IPS-NIHi11 (cell line): ENCODE results near the gene SCAND1.
"Not testable (repeated sequence)": the region's sequence is repeated elsewhere in the genome, so short reads cannot be mapped to it uniquely, and the experiment has no call there.

ENCODE experiments used
- DNase-seq: peaks from one replicate; pipeline ENCODE4 v3.0.0; 2012; ENCODE audit warnings: mixed read lengths, low spot score

The SCAND1 gene

DNA sequence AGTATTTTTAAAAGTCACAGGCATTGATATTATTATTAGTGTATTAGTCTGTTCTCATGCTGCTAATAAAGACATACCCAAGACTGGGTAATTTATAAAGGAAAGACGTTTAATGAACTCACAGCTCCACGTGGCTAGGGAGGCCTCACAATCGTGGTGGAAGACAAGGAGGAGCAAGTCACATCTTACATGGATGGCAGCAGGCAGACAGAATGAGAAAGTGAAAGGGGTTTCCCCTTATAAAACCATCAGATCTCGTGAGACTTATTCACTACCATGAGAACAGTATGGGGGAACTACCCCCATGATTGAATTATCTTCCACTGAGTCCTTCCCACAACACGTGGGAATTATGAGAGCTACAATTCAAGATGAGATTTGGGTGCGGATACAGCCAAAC, 5.0 kb upstream of the SCAND1 start:
- DNase-seq, result not testable (repeated sequence)

DNA sequence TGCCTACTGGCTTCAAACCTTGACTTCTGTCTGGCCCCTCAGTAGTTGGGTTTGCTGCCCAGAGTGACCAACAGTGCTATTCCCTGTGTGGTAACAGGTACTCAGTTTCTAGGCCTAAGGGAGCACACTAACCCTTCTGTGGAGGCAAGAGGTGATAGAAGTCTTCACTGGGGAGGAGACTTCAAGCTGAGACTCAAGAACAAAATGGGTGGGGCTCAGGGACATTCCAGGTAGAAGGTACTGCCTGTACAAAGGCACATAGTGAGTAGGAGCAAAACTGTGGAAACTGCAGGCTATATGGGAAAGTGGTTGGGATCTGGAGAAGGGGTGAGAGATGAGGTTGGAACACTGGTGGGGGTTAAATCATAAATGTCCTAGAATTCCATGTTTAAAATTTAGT, 2.3 kb upstream of the SCAND1 start:
- DNase-seq, result no peak

DNA sequence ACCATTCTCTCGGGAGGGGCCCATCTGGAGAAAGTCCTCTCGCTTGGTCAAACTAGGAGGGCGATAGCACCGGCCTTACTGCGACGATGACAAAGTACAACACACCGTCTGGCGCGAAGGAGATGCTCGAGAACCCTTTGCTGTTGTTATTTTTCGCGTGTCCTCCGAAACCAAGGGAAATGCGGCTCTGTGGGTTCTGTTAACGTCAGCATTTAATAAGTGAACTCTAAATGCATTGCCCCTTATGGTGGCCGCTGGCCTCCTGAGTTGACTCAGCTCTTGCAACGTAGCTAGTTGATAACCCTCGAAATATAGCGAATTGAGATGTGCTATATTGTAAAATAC, 577 bp upstream of the SCAND1 start:
- DNase-seq, result no peak

DNA sequence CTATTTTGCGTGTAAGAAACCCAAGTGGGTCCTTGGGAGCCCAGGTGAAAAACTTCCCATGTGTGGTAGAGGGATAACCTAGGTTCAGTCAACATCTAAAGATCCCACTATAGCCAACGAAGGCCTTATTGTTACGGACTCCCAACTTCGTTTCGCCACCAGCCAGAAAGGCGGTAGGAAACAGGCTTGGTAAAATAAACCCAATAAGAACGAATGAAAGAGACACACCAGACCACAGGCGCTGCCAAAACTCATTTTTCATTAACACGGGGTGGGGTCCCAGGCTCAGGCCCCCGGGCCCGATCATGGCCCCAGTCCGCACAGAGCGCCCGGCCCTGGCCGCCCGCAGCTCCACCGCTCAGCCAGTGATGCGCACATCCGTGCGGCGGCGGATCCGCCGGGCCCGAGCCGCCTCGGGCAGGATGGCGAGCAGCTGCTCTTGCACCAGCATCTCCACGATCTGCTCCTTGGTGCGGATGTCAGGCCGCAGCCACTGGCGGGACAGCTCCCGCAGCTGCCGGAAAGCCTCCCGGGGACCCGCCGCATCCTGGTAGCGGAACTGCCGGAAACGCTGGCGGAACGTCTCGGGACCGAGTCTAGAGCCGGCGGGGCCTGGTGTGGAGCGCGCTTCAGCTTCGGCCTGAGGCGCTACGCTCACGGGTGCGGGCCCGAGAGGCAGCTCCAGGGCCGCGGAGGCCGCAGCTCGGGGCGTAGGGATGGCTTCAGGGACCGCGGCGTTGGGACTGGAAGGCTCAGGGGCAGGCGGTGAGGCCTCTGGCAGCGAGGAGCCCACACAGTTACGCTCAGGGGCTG, 709 bp downstream of the SCAND1 start:
- peak; percentile 42 for DNase-seq

DNA sequence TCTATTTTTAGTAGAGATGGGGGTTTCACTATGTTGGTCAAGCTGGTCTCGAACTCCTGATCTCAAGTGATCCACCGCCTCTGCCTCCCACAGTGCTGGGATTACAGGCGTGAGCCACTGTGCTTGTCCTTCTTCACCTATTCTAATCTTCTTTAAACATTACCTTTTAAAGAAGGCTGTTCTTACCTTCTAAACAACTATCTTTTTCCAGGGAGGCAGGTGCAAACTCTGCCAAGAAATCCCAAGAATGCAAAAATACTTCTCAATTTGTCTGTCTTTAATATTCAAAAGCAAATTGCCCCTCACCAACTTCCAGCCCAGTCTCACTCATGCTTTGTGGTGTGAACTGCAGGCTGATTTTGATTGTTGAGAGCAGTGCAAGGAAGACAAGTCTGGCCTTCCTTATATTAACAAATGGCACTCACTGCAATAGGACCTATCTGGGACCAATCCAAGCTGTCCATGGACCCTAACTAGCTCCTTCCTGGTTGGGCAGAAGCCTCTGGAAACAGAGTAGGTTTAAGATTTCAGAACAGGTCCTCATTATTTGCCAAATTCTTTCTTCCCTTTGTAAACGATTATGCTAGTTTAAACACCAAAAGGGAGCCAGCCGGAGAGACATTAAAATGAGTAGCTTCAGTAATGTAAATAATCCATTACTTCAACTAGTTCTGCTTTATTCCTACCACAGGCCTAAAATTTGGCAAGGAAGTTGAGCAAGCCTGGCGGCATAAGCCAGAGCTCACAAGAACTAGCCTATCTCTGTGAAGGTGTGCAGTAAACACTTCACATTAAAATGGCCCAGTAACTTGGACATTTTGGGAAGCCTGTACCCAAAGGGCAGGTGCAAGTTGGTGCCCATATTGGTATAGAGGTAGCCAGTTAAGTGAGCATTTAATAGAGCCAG, 1.6 kb downstream of the SCAND1 start:
- no peak for DNase-seq

DNA sequence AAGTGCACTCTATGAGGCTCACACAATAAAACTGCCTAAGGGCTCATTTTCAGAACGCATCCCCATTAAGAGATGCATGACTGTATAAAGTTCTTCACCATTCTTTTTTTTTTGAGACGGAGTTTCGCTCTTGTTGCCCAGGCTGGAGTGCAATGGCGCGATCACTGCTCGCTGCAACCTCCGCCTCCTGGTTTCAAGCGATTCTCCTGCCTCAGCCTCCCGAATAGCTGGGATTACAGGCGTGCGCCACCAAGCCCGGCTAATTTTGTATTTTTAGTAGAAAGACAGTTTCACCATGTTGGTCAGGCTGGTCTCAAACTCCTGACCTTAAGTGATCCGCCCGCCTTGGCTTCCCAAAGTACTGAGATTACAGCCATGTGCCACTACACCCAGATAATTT, 2.2 kb downstream of the SCAND1 start:
- not testable (repeated sequence) for DNase-seq

DNA sequence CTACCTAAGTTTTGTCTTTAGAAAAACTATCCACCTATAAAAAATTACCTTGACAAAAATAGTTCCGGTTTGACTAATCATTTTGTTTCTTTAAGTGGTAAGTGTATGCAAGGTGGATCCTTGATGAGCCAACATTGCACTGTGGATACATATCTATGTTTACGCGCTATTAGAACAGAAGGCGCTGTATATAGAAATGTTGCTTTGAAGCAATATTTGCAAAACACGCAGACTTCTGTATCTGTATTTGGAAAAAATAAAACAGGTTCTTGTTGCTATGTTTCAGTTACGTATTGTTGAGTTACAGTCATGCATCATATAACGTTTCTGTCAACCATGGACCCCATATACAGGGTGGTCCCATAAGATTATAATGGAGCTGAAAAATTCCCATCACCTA, 4.2 kb downstream of the SCAND1 start:
- DNase-seq, result no peak

DNA sequence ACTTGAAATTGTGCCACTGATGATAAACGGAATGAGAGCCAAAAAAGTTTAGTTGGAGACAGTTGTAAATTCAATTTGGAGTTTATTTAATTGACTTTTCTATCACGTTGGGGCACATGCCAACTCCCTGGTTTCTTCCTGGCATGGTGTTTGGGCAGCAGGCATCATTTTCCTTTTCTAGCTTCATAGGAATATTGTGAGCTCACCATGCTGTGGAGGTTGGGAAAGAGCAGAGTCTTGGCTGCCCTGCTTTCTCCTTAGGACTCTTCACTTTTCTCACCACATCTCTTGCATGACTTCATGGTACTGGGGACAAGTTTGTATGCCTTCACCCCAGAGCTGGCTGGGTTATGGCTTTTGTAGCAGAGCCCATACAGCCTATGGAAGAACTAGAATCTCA, 6.4 kb downstream of the SCAND1 start:
- DNase-seq, result no peak

DNA sequence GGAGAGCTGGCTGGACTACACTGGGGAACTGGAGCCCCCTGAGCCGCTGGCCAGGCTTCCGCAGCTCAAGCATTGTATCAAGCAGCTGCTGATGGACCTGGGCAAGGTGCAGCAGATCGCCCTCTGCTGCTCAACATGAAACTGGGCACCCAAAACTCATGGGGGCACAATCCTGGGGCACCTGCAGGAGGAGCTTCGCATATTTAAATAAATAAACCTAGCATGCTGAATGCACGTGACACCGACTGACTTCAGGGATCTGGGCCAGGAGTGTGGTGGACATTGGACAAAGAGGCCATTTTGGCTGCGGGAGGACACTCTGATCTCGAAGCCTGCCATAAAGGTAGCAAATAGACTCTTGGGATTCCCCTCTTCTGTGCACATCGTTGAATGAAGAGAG, 6.8 kb downstream of the SCAND1 start:
- DNase-seq, result peak; percentile 78

DNA sequence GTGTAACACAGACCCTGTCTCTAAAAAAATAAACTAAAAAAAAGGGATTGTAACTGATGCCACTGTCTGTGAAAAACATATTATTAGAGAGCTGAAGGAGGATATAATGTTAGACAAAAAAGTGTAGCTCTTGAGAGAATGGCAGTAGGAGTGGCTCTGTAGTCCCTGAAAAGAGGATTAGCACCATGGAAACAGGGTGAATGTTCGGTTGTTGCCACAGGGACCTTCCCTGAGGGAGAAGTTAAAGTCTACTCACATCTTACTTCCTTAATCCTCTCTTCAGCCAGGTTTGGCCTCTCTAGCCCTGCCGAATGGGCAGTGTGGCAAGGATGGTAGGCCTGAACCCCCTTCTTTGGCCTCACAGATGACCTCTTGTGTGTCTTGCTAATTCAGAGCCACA, 12.1 kb downstream of the SCAND1 start:
- DNase-seq, result no peak

DNA sequence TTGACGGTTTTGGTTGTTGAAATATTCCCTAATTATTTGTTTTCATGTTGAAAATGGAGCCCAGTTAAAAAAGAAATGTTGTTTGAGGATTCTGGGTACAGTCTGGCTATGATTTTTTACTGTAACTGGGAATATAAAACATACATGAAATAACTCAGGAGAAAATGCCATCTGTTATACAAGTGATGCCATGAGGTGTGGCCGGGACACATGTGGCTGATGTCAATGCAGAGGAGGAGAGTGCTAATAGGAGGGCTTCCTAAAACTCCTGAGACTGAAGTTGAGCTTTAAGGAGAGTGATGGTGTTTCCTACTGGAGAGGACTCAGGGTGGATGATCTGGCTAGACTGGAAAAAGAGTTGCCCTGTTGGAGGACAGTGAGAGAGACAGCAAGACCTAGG, 12.7 kb downstream of the SCAND1 start:
- no peak for DNase-seq

DNA sequence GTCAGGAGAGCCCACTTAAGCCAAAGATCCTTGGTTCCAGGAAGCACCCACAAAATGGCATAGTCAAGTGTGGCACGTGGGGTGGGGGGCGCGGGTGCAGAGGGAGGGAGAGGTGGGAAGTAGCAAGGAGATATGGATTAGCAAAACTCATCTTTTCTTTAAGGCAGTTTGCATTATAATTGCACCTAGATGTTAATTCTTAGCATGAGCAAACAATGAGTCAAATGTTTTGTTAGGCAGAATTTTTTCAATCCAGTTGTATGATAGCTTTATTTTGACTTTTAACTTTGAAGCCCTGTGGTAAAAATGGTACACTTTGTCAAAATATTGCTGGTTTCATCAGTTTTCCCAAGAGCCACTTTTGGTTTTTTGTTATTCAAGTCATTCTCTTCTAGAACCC, 15.0 kb downstream of the SCAND1 start:
- no peak for DNase-seq

DNA sequence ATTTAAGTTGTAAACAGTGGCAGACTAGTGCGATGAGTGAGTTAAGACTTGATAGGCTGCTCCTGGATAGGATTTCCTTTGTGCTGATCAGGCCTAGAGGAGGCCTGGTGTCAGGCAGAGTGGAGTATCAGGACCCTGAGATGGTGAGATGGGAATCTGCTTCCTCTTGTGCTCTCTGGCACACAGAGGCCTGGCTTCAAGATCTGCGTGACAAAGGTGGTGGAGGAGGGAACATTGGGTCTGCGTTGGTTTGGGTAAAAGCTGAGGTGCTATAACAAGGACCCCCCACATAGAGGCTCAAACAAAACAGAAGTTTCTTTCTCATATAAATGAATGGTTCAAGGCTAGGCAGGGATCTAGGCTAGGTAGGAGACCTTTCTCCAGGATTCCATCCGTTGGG, 20.3 kb downstream of the SCAND1 start:
- DNase-seq, result no peak

DNA sequence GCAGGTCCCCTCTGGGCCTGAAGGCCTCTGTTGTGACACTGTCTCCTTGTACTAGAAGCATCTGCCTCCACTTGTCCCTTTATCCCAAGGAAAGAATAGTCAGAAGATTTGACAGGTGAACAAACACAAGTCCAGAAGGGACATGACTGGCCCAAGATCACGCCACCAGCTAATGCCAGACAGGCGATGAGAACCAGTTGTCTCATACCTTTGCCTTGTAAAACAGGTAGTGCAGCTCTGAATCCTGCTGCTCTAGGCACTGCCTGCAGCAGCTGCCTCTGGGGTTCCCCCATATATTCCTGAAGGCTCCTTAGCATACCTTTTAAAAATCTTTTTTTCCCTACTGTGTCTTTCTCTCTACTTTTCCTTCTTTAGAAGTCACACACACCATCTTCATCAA, 25.0 kb downstream of the SCAND1 start:
- DNase-seq, result no peak

DNA sequence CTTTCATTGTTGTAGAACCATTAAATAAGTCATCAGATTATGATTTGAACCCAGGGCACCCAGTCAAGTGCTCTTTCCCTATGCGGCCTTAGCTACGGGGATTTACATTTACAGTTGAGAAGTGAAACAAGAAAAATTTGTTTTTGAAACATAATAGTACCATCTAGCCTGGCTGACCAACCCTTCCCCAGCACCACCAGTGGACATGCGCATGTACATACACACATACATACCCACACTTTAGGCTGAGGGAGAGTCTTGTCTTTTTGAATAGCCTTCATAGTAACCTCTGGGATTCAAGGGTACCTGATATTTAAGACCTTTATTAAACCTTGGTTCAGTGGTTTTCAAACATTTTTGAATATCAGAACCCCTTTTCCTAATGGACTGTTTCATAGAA, 33.8 kb downstream of the SCAND1 start:
- DNase-seq, result no peak

DNA sequence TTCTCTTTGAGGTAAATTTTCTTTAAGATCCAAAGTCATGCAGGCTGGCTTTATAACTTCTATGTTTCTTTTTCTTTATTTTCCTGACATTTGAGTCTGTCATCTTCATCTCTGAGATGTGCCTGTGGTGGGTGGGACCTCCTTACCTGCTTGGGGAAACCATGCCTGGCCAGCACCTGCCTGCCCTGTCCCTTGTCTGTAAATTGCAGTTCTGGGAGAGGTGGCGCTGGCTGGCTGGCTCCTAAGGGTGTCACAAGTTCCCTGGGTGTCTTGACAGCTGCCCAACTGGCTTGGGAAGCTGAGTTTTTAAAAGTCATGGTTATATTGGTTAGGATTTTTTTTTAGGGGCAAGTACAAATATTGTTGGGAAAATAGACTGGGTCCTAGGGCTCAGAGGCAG, 36.3 kb downstream of the SCAND1 start:
- no peak for DNase-seq

DNA sequence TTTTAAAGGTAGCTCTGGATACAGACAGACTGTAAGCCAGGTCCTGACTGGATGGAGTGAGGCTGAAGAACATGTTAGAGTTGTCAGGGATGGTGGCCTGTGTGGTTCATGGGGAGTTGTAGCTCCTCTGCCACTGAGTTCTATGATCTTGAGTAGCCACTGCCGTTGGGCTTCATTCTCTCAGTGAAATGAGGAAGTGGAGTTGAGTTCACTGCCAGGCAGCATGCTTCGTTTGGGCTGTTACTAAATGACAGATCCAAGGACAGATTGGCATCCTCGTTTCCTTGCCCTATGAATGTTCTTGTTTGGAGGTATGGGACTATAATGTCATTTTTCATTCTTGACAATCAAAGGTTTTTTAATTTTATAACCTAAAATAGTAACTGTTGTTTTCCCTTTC, 37.2 kb downstream of the SCAND1 start:
- DNase-seq, result no peak

DNA sequence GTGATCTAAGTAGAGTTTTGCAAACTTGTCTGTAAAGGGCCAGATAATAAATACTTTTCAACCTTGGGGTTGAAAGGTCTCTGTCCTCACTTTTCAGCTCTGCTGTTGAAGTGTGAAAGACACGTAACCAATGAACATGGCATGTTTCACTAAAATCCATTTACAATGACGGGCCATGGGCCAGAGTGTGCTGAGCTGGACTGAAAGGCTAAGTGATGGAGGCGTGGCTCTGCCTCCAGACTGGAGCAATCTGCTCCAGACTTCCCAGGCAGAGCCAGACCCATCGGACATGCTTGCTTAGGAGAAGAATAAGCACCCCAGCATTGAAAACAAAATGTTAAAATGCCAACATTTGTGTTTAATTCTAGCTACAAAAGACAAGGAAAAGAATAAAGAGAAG, 41.4 kb downstream of the SCAND1 start:
- no peak for DNase-seq

DNA sequence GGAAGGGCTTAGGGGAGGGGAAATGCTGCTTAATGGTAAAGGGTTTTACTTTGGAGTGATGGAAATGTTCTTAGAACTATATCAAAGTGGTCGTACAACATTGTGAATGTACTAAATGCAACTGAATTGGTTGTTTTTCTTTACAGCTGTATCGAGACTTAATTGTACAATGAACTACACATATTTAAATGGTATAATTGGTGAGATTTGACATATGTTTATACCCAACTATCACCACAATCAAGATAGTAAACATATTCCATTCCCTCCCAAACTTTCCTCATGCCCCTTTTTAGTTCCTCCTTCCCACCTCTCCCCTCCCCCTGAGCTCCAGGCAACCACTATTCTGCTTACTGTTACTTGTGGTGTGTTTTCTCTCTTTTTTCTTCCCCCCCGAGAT, 44.0 kb downstream of the SCAND1 start:
- no peak for DNase-seq

DNA sequence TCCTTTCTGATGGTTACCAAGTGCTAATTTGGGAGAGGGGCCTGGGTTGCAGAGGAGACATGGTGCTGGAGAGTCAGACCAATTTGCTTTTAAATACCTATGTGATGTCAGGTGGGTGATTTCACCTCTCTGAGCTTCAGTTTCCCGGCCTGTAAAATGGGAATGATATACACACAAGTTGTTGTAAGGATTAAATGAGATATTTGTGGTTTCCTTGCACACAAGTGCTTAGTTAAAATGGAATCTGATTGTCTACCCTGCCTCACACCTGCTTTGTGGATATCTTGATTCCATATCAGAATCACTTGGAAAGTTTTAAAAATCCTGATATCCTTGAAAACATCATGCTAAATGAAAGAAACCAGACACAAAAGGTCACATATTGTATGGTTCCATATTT, 44.5 kb downstream of the SCAND1 start:
- no peak for DNase-seq

DNA sequence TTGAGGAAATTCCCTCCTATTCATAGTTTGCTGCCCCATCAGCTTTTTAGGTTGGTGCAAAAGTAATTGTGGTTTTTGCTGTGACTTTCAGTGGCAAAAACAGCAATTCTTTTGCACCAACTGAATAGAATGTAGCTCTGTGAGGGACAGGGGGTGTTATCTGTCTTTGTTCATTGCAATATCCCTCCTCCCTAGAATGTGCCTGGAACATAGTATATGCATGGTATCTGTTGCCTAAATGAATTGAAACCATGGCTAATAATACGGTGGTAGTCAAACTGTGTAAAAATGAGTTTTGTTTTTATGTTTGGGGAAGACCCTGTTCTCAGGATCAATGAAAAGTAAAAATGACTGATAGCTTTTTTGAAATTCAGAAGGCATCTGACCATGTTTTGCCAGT, 45.1 kb downstream of the SCAND1 start:
- no peak for DNase-seq

DNA sequence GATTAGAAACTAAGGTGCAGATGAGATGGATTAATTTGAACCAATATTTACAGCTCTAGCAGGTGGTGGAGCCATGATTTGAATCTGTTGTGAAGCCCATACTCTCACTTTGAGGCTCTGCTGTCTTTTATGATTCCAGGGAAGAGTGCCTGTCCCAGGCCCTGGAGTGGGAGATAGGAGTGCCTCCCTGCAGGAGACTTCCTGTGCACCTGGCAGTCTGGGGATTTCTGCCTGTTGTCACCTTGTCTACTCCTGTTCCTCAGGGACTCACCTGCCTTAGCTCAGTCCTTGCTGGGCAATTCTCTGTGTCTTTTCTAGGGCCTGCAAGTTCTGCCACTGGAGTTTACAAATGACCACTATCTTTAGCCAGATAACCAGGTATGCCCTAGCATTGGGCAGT, 46.3 kb downstream of the SCAND1 start:
- DNase-seq, result peak; percentile 43

DNA sequence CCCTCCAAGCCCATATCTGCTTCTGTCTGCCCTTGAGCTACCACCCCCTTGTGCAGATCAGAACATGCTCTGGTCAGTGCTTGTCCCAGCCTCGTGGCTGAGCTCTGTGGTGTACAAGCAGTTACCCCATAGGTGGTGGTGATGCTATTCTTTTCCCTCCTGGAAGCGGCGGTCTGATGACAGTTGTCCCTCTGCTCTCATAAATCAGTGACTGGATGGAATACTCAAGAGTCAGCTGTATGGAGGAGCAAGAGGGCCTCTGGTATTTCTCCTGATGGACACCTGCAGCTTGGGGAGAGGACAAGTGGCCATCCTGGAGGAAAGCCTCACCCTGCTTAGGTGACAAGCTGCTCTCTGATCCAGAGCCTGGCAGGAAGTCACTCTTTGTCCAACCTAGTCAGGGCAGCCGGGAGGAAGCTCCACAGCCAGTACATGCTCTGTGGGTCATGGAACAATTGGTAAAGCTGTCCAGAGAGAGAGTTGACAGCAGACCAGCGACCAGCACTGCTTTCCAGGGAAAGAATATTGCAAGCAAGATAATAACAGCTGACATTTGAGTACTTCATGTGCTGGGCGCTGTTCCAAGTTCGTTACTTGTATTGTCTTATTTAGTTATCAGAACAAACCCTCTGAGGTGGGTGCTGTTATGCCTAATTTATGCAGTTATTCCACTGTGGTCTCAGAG, 47.1 kb downstream of the SCAND1 start:
- DNase-seq, result no peak
